NCI-H226 (cell line): Measurements from ENCODE around the gene COMMD4.

Source experiments
- DNase-seq: peaks from one replicate; pipeline ENCODE4 v3.0.0-alpha.2; 2015

COMMD4 gene

GRCh38 chr15:75357976-75358673 is 22.3 kb downstream of the COMMD4 start:
- DNase-seq: no peak

GRCh38 chr15:75358771-75359536 is 23.1 kb downstream of the COMMD4 start:
- DNase-seq: no peak

GRCh38 chr15:75359537-75360250 is 23.8 kb downstream of the COMMD4 start:
- DNase-seq: no peak

DNA sequence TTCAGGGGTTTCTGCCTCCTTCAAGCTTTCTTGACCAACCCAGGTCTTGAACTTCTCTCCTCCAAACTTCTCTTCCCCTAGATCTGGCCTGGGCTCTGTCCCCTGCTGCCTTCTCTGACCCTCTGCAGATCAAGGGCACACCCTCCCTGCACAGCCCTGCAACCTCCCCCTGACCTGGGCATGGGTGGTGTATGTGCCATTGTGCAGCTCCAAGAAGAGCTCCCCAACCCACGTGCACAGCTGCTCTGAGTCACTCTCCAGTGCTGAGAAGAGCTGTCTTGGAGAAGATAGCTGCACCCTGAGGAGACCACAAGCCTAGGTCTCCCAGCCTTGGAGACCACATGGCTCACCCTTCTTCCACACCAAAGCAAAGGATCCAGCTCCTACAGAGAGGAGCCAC is 24.5 kb downstream of the COMMD4 start:
- DNase-seq: no peak

- DNase-seq: no peak
Observed at GRCh38 chr15:75360856-75361255, 25.0 kb downstream of the COMMD4 start.

DNA sequence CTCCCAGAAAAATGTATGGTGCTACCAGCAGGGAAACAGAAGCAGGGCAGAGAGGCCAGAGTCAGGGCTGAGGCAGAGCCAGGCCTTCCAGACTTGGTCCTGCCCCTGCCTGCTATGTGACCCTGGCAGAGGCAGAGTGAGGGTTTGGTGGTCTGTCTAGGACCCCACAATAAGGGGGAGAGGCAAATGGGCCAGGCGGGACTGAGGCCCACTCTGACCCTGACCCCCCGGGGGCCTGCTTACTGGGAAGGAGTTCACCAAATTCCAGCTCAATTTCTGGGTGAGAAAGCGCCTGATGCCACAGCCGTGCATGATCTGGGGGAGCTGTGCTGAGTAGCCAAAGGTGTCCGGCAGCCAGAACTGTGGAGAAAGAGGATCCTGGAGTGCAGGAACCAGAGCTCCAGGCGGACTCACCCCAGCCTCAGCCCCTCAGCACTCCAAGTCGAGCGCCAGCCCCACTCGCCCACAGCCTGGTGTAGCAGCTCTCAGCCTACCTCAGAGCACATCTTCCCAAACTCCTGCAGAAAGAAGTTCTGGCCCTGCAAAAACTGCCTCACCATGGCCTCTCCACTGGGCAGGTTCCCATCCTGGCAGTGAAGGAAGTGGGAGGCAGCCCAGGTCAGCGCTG is 25.6 kb downstream of the COMMD4 start:
- no peak for DNase-seq

DNA sequence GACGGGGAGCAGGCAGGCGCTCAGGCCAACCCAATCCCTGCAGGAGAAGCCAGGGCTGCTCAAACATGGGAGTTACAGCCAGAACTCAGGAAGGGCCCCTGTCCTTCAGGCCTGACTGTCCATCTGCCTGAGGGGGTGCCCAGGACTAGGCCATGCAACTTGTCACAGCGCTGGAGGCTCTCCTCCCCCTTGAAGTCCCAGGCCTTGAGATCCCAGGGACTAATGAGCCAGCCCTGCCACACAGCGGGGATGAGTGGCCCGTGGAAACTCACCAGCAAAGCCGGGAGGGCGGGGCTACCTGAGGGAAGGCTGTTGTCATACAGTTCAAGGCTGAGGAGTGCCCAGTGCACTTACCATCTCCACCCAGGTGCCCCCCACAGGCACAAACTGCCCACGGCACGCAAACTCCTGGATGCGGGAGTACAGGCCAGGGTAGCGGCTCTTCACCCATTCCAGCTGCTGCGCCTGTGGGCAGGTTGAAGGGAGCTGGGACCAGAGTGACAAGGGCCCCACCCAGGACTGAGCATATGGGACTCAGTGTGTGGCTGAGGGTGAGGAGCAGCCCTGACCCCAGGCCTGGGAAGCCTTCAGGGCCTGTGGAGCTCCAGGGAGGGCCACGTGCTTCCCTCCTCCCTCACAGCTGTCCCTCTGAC is 26.3 kb downstream of the COMMD4 start:
- no peak for DNase-seq

DNA sequence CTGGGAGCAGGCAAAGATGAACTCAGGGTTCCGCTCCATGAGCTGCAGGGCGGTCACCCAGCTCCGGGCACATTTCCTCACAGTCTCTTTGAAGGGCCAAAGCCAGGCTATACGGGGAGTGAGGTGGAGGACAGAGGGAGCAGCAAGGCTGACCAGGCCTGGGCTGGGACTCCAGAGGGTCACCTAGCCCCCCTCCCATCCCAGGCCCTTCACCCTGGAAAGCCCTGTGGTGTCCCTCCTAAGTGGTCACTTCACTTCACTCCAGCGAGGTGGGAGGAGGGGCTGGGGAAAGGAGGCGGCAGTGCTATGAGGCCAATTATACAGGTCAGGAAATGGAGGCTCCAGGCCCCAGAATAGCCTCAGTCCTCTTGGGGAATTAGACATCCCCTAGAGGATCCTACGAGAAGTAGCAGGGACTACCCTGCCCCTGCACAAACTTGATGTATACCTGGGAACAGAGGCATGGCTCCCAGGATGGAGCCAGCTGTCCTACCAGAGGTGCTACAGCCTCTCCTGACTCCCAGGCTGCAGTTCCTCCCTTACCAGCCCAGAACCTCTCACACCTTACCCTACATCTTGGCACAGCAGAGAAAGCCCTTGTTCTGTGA is 26.9 kb downstream of the COMMD4 start:
- DNase-seq: no peak

DNA sequence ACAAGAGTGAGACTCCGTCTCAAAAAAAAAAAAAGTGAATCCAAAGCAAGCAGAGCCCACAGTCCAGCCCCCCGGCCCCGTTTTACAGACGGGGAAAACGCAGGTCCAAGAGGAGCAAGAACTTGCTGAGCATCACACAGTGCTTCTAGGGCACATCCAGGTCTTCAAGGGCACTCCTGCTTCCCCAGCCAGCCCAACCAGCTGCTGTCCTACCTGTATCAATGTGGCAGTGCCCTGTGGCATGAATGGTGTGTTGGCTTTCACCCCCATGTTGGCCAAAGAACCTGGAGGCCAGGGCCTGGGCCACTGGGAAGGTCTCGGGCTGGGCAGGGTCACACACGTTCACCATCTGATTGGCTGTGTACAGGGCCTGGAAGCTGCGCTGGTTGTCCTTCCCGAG is 27.9 kb downstream of the COMMD4 start:
- no peak for DNase-seq

GRCh38 chr15:75364881-75365280 is 29.0 kb downstream of the COMMD4 start:
- DNase-seq: no peak

DNA sequence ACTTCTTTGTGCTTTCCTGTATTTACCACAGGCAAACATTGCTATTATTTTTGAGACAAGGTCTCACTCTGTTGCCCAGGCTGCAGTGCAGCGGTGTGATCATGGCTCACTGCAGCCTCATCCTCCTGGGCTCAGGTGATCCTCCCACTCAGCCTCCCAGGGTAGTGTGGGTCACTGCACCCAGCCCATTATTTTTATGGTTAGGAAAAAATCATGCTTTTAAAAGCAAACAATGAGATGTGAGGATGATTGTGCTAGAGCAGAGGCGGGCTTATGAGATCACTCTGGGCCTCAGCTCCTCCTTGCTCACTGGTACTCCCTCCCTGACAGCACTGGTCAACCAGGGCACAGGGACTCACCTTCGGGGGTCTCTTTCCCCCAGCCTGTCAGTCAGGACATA is 30.3 kb downstream of the COMMD4 start:
- no peak for DNase-seq

- DNase-seq: no peak
Observed at GRCh38 chr15:75367006-75367405, 31.1 kb downstream of the COMMD4 start.

GRCh38 chr15:75367406-75367912 is 31.6 kb downstream of the COMMD4 start:
- DNase-seq: no peak

DNA sequence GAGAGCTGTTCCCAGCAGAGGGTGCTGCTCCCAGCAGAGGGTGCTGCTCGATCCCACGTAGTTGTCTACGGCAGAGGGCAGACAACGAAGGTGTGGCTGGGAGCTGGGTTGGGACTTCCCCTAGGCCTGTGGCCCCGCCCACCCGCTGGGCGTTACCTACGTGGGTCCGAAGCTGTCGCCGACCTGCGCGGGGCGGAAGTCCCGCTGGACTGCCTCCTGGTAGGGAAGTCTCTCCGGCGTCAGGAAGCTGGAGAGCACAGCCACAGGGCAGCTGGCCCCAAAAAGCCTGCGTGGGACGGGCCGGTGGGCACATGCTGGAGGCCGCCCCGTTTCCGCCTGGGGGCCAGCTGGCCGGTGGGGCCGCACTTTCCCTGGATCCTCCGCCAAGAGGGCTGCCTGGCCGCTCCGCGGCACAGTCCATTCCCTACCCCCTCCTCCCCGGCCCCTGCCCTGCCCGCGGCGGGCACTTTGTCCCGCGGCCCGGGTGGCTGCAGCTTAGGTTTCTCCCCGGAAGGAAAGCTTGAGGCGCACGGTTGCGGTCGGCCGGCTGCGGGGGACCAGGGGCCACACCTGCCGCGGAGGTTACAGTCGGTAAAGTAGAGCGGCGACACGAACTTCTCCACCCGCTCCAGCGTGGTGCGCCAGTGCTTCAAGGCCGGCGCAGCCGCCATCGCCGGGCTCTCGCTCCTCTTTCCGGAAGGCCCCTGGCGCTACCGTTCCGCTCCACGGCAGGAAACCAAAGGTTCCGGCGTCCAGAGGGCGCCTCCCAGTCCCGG is 32.2 kb downstream of the COMMD4 start, which contains the start of gene MAN2C1:
MAN2C1 (minus strand) TSS at position 695 of the 776 bp plus-strand sequence; CDS start at position 671, 24 bp downstream.
- DNase-seq: peak; percentile 99

DNA sequence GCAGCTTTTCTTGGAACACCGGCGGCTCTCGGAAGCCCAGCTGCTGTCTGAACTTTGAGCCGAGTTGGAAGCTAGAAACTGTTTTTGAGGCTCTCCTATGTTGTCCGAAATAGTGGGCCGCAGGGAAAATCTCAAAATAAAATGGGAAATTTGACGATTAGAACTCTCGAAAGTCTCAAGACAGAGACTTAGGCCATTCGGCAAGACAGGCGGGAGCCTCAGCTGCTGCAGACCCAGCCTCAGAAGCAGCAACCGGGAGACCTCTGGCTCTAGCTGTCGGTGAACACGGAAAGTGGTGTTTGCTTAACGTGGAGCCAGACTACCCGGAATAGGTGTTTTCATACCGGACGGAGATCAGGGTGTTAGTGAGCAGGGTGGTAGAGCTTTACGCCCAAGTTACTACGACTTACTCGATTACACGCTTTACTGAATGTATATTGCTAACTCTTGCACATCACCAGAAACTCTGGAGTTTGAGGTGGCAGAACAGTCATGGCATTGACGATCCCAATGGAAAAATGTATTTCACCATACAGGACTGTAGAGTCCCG is 32.9 kb downstream of the COMMD4 start:
- no peak for DNase-seq

DNA sequence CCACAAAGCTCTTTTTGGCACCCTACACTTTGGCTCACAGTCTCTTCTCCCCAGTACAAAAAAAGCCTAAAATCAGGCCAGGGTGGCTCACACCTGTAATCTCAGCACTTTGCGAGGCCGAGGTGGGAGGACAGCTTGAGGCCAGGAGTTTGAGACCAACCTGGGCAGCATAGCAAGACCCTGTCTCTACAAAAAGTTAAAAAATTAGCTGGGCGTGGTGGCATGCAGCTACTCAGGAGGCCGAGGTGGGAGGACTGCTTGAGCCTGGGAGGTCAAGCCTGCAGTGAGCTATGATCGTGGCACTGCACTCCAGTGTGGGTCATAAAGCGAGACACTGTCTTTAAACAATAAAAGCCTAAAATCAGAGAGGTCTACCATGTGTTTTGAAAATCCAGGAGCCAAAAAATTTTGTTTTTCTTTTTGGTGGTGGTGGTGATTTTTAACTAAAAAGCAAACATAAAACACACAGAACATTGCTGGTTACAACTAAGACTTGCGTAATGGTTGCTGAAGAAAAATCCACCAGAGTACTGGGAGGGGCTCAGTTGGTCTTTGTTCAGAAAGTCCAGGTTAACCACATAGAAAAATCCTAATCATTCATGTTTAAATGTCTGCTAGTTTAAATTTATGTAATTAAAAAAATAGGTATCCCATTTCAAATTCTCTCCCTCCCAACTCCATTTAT is 34.2 kb downstream of the COMMD4 start:
- DNase-seq: no peak

DNA sequence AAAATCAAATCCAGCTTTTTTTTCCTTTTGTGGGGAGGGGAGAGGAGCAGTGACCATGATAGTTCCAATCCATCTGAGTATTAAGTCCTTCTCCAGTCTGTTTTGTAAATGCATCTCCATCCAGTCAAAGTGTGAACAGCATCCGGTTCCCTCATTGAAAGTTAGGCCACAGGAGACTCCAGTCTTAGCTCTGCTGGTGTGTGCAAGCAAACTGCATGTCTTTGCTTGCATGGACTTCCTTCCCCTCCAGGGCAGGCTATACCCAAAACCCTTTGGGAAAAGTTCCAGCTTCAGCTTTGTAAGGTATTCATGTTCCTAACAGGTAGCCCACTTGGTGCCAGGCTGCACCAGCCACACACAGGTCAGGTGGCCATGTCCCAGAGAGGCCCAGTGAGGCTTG is 35.6 kb downstream of the COMMD4 start:
- no peak for DNase-seq

- DNase-seq: no peak
Observed at GRCh38 chr15:75371901-75372688, 36.2 kb downstream of the COMMD4 start.

GRCh38 chr15:75380773-75381172 is 44.9 kb downstream of the COMMD4 start:
- no peak for DNase-seq
